Activated T-helper 9 cell treated with anti-CD3 and anti-CD28 coated beads, Interleukin-2, amount 50 U/mL, for 16 hours (primary cell): Measurements from ENCODE around the gene MAPK1.
A peak's percentile ranks its signal among the peaks of the same experiment; 100 is the strongest.
"Not testable (repeated sequence)": the region's sequence is repeated elsewhere in the genome, so short reads cannot be mapped to it uniquely, and the experiment has no call there.

ENCODE experiments used
- DNase-seq: peaks from one replicate; pipeline ENCODE4 v3.0.0-alpha.2; 2020; ENCODE audit warnings: low read depth

The MAPK1 gene

GRCh38 chr22:21867528-21868266, at the start of gene MAPK1:
MAPK1 (minus strand) TSS chr22:21867645; CDS start chr22:21867440, 205 bp downstream.
- peak; percentile 93 for DNase-seq

- no peak for DNase-seq
Observed at GRCh38 chr22:21916309-21916918, 49.0 kb upstream of the MAPK1 start.

- no peak for DNase-seq
Observed at GRCh38 chr22:21915624-21916308, 48.3 kb upstream of the MAPK1 start.

- not testable (repeated sequence) for DNase-seq
Observed at GRCh38 chr22:21914033-21914642, 46.7 kb upstream of the MAPK1 start.

- not testable (repeated sequence) for DNase-seq
Observed at GRCh38 chr22:21910367-21910766, 42.9 kb upstream of the MAPK1 start.

GRCh38 chr22:21909871-21910270, 42.4 kb upstream of the MAPK1 start:
- no peak for DNase-seq

- no peak for DNase-seq
Observed at GRCh38 chr22:21907638-21908522, 40.4 kb upstream of the MAPK1 start.

- DNase-seq = not testable (repeated sequence)
Observed at GRCh38 chr22:21905234-21905633, 37.8 kb upstream of the MAPK1 start.

GRCh38 chr22:21904250-21904789, 36.9 kb upstream of the MAPK1 start:
- no peak for DNase-seq

GRCh38 chr22:21903283-21903682, 35.8 kb upstream of the MAPK1 start:
- no peak for DNase-seq

- DNase-seq = no peak
Observed at GRCh38 chr22:21902296-21903087, 35.0 kb upstream of the MAPK1 start.

- DNase-seq = no peak
Observed at GRCh38 chr22:21898354-21898896, 31.0 kb upstream of the MAPK1 start.

GRCh38 chr22:21896951-21897513, 29.6 kb upstream of the MAPK1 start:
- no peak for DNase-seq

- DNase-seq = not testable (repeated sequence)
Observed at GRCh38 chr22:21896275-21896674, 28.8 kb upstream of the MAPK1 start.

- DNase-seq = no peak
Observed at GRCh38 chr22:21894799-21895198, 27.4 kb upstream of the MAPK1 start.

- no peak for DNase-seq
Observed at GRCh38 chr22:21889251-21889990, 22.0 kb upstream of the MAPK1 start.

- no peak for DNase-seq
Observed at GRCh38 chr22:21887841-21888240, 20.4 kb upstream of the MAPK1 start.

- DNase-seq = not testable (repeated sequence)
Observed at GRCh38 chr22:21883930-21884329, 16.5 kb upstream of the MAPK1 start.

- not testable (repeated sequence) for DNase-seq
Observed at GRCh38 chr22:21882754-21883333, 15.4 kb upstream of the MAPK1 start.
